Neural progenitor cell (in vitro differentiated cells): ENCODE data around the gene CDH1. TPM values are rescaled to one million over a fixed set of nuclear protein-coding genes. Genes with fewer than 3 reads are reported as not detected.
A peak's percentile ranks its signal among the peaks of the same experiment; 100 is the strongest.

Source experiments
- DNase-seq: peaks from one replicate; pipeline ENCODE4 v3.0.0-alpha.2; 2016; ENCODE audit warnings: low spot score
- H2AFZ ChIP-seq: fragments of 200-600 bp; sonication (generic); replicated peaks from 2 replicates; pipeline ENCODE4 v1.6.1; 2016; ENCODE audit warnings: antibody characterized with exemption
- H3F3A ChIP-seq: fragments of 200-600 bp; sonication (generic); 2 replicates; pipeline ENCODE4 v1.6.1; 2016; ENCODE audit warnings: antibody characterized with exemption, low read depth
- H3K27ac ChIP-seq: fragments of 200-600 bp; sonication (generic); 2 replicates; pipeline ENCODE4 v1.5.1; 2016; ENCODE audit warnings: mild to moderate bottlenecking
- H3K27me3 ChIP-seq: fragments of 200-600 bp; sonication (generic); 2 replicates; pipeline ENCODE4 v1.6.1; 2016; ENCODE audit warnings: mild to moderate bottlenecking, moderate library complexity
- H3K36me3 ChIP-seq: fragments of 200-600 bp; sonication (generic); 2 replicates; pipeline ENCODE4 v1.5.1; 2016
- H3K4me1 ChIP-seq: fragments of 200-600 bp; sonication (generic); 2 replicates; pipeline ENCODE4 v1.6.1; 2016; ENCODE audit warnings: mixed run types
- H3K4me2 ChIP-seq: fragments of 200-600 bp; sonication (generic); 2 replicates; pipeline ENCODE4 v1.6.1; 2016
- H3K4me3 ChIP-seq: fragments of 200-600 bp; sonication (generic); 2 replicates; pipeline ENCODE4 v1.5.1; 2016
- H3K79me2 ChIP-seq: fragments of 200-600 bp; sonication (generic); 2 replicates; pipeline ENCODE4 v1.6.1; 2016; ENCODE audit warnings: low read depth
- H3K9ac ChIP-seq: fragments of 200-600 bp; sonication (generic); 2 replicates; pipeline ENCODE4 v1.6.1; 2016
- H3K9me3 ChIP-seq: fragments of 200-600 bp; sonication (generic); 2 replicates; pipeline ENCODE4 v1.5.1; 2016; ENCODE audit warnings: low read depth
- H4K20me1 ChIP-seq: fragments of 200-600 bp; sonication (generic); 2 replicates; pipeline ENCODE4 v1.6.1; 2016; ENCODE audit warnings: low read depth
- H3K27ac Mint-ChIP-seq: 3 replicates; pipeline ENCODE4 v1.8.0; 2021; ENCODE audit warnings: mixed read lengths
- H3K27me3 Mint-ChIP-seq: 2 replicates; pipeline ENCODE4 v1.8.0; 2022; ENCODE audit warnings: low read depth, mild to moderate bottlenecking, inconsistent platforms, moderate library complexity, mixed read lengths; ENCODE audit not compliant: insufficient read depth
- H3K36me3 Mint-ChIP-seq: 3 replicates; pipeline ENCODE4 v1.8.0; 2021; ENCODE audit warnings: mixed read lengths
- H3K4me1 Mint-ChIP-seq: 3 replicates; pipeline ENCODE4 v1.8.0; 2021; ENCODE audit warnings: mixed read lengths
- H3K4me3 Mint-ChIP-seq: 3 replicates; pipeline ENCODE4 v1.8.0; 2021; ENCODE audit warnings: mild to moderate bottlenecking, moderate library complexity, mixed read lengths
- H3K9me3 Mint-ChIP-seq: 3 replicates; pipeline ENCODE4 v1.8.0; 2020; ENCODE audit warnings: mixed read lengths
- EZH2 ChIP-seq: fragments of 200-600 bp; sonication (generic); IDR thresholded peaks from 2 replicates; pipeline ENCODE4 v1.6.1; 2017; ENCODE audit warnings: antibody characterized with exemption, mild to moderate bottlenecking, moderate library complexity
- EZH2phosphoT487 ChIP-seq: fragments of 200-600 bp; sonication (generic); IDR thresholded peaks from 2 replicates; pipeline ENCODE4 v1.6.1; 2017; ENCODE audit warnings: antibody characterized with exemption
- total RNA-seq: library from RNA; depleted of rRNA; stranded (reverse); fragments of >200 nt; gene quantifications from 2 replicates; pipeline ENCODE4 v1.2.3, GENCODE V29; 2015; ENCODE audit warnings: low replicate concordance
- TF ChIP-seq, protein P1 (sequence below): fragments of 200-600 bp; sonication (generic); IDR thresholded peaks from 2 replicates; pipeline ENCODE4 v1.5.1; 2017; ENCODE audit warnings: antibody characterized with exemption, mild to moderate bottlenecking

The CDH1 gene
- total RNA-seq, 1 donor from 2014 or later = 3.3 TPM

DNA sequence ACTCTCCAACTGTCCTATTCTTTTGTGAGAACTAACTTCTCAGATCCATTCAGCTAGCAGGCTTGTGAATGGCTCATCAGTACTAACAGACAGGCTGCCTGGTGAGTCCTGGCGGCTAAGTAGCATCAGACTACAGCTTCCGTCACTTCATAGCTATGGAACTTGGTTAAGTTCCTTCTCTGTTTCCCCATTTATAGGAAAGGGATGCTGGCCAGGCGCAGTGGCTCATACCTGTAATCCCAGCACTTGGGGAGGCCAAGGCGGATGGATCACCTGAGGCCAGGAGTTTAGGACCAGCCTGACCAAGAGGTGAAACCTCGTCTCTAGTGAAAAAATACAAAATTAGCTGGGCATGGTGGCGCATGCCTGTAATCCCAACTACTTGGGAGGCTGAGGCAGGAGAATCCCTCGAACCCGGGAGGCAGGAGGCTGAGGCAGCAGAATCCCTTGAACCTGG, 56.3 kb downstream of the CDH1 start:
- Histone ChIP-seq H3K4me2 (no peak overlapping the region), H3K9me3 (no peaks in the 10 kb centered on the region), H3K36me3 (no peaks in the 10 kb centered on the region), H3K4me3 (no peak overlapping the region), H4K20me1 (no peaks in the 10 kb centered on the region), H3F3A (peaks cover 23% of the 10 kb centered on the region), H3K79me2 (no peaks in the 10 kb centered on the region), H3K9ac (no peak overlapping the region), H3K27me3 (no peaks in the 10 kb centered on the region), H3K27ac (no peak overlapping the region), H3K4me1 (peaks cover 17% of the 10 kb centered on the region), H2AFZ (peak overlapping the region; percentile 53)
- no peak overlapping the region for H3K27ac Mint-ChIP-seq
- no peaks in the 10 kb centered on the region for H3K36me3 Mint-ChIP-seq
- peaks cover 11% of the 10 kb centered on the region for H3K27me3 Mint-ChIP-seq
- no peak overlapping the region for H3K4me3 Mint-ChIP-seq
- H3K9me3 Mint-ChIP-seq = no peaks in the 10 kb centered on the region
- TF ChIP-seq EZH2phosphoT487 = no peak
- TF ChIP-seq EZH2 = no peak
- TF ChIP-seq, protein P1, sequence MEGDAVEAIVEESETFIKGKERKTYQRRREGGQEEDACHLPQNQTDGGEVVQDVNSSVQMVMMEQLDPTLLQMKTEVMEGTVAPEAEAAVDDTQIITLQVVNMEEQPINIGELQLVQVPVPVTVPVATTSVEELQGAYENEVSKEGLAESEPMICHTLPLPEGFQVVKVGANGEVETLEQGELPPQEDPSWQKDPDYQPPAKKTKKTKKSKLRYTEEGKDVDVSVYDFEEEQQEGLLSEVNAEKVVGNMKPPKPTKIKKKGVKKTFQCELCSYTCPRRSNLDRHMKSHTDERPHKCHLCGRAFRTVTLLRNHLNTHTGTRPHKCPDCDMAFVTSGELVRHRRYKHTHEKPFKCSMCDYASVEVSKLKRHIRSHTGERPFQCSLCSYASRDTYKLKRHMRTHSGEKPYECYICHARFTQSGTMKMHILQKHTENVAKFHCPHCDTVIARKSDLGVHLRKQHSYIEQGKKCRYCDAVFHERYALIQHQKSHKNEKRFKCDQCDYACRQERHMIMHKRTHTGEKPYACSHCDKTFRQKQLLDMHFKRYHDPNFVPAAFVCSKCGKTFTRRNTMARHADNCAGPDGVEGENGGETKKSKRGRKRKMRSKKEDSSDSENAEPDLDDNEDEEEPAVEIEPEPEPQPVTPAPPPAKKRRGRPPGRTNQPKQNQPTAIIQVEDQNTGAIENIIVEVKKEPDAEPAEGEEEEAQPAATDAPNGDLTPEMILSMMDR = no peak
- H3K4me1 Mint-ChIP-seq = peaks cover 14% of the 10 kb centered on the region
- peak; percentile 28 for DNase-seq

DNA sequence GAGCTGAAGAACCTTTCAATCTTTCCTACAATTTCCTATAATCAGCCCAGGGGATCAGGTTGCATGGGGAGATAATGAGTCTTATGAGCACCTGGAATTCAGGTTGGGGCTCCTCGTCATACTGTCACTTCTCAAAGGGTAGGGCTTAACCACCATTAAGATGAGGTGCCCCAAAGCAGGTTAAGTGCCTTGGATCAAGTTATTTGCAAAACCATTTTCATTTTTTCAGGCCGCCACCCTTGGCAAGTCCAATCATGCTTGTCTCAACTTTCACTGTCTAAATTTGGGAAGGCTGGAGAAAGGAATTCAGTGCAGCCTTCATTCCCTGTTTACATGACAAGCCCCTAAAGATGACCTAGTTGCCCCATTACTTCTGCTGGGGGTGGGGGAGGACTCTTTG, 61.3 kb downstream of the CDH1 start:
- TF ChIP-seq, protein P1 = no peak
- no peak for TF ChIP-seq EZH2
- no peak for TF ChIP-seq EZH2phosphoT487
- Histone ChIP-seq H3K79me2 (no peaks in the 10 kb centered on the region), H4K20me1 (no peaks in the 10 kb centered on the region), H3K36me3 (no peaks in the 10 kb centered on the region), H3K27ac (no peak overlapping the region), H3K9ac (no peak overlapping the region), H2AFZ (no peak overlapping the region), H3F3A (no peaks in the 10 kb centered on the region), H3K4me2 (no peak overlapping the region), H3K4me3 (no peak overlapping the region), H3K4me1 (peaks cover 1% of the 10 kb centered on the region), H3K9me3 (no peaks in the 10 kb centered on the region), H3K27me3 (no peaks in the 10 kb centered on the region)
- no peak for DNase-seq
- Mint-ChIP-seq H3K4me3 (no peak overlapping the region), H3K36me3 (no peaks in the 10 kb centered on the region), H3K27me3 (peaks cover 3% of the 10 kb centered on the region), H3K27ac (no peak overlapping the region), H3K4me1 (peaks cover 3% of the 10 kb centered on the region), H3K9me3 (no peaks in the 10 kb centered on the region)

DNA sequence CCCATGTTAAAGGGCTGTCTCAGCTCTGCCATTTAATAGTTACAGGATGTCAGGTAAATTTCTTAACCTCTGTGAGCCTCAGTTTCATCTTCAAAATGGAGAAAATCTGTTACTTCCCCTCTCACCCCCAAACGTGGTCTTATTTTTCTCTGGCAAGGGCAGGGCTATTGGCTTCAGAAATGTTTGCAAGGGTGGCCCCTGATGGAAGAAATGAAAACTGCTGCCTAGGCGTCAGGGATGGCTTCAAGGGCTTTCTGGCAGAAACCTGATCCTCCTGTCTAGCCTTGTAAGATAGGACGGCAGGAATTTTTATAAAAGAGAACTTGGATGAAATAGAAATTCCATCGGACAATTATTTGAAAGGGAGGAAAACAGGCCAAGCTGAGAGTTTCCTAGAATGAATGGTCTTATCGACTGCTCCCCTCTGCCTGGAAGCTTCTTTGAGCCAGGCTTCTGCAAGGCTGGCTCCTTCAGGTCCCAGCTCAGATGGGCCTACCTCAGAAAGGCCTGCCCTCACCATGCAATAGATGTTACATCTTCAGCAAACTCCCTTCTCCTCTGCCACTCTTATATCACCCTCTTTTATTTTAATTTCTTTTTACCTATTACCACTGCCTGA, 63.3 kb downstream of the CDH1 start:
- no peaks in the 10 kb centered on the region for H3K9me3 Mint-ChIP-seq
- Histone ChIP-seq H3K9ac (no peak overlapping the region), H3K4me2 (no peak overlapping the region), H3K27ac (no peak overlapping the region), H3K27me3 (no peaks in the 10 kb centered on the region), H3K79me2 (no peaks in the 10 kb centered on the region), H3K4me1 (no peaks in the 10 kb centered on the region), H2AFZ (no peak overlapping the region), H3K4me3 (no peak overlapping the region), H4K20me1 (no peaks in the 10 kb centered on the region), H3F3A (no peaks in the 10 kb centered on the region), H3K9me3 (no peaks in the 10 kb centered on the region), H3K36me3 (no peaks in the 10 kb centered on the region)
- H3K27me3 Mint-ChIP-seq = peaks cover 3% of the 10 kb centered on the region
- H3K4me1 Mint-ChIP-seq = peaks cover 3% of the 10 kb centered on the region
- no peak overlapping the region for H3K4me3 Mint-ChIP-seq
- no peaks in the 10 kb centered on the region for H3K36me3 Mint-ChIP-seq
- no peak for TF ChIP-seq EZH2
- TF ChIP-seq, protein P1 = peak; percentile 78
- peak; percentile 81 for DNase-seq
- no peak overlapping the region for H3K27ac Mint-ChIP-seq
